ENCODE data around the gene CFAP91.

DNA sequence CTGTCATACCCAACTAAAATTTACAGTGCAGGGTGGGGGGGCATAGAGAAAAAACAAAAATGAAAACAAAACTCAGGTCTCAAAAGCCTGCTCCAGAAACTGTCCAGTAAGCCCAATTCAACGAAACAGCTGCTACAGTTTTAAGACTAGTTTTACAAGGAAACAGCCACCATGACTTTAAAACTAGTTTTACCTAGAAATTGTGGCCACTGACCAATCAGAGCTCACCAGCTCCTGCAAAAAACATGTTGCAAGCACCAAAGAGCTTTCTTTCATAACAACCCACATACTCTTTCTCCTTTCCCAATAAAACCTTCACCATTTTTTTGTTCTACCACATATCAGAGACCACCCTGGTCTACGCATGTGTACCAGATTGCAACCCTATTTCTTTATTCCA, 7.3 kb upstream of the CFAP91 start:
- TF ChIP-seq CTCF (conservative IDR thresholded peaks at IDR 0.05; ENCODE audit: low read depth in 2 of 2): no peak
- TF ChIP-seq STAT1 (IDR thresholded peaks at IDR 0.05; ENCODE audit: unreplicated experiment): no peak
- no peak for TF ChIP-seq POLR2AphosphoS5 (IDR thresholded peaks at IDR 0.05; ENCODE audit: low read depth)
- TF ChIP-seq EZH2 (IDR thresholded peaks at IDR 0.05; ENCODE audit: low read depth, unreplicated experiment): no peak
- no peak for TF ChIP-seq ZNF331 (CRISPR knock-in tag; IDR thresholded peaks at IDR 0.05; ENCODE audit: low read depth)
- TF ChIP-seq CREB1 (CRISPR knock-in tag; IDR thresholded peaks at IDR 0.05; ENCODE audit: low read depth): no peak
- TF ChIP-seq, protein P1, sequence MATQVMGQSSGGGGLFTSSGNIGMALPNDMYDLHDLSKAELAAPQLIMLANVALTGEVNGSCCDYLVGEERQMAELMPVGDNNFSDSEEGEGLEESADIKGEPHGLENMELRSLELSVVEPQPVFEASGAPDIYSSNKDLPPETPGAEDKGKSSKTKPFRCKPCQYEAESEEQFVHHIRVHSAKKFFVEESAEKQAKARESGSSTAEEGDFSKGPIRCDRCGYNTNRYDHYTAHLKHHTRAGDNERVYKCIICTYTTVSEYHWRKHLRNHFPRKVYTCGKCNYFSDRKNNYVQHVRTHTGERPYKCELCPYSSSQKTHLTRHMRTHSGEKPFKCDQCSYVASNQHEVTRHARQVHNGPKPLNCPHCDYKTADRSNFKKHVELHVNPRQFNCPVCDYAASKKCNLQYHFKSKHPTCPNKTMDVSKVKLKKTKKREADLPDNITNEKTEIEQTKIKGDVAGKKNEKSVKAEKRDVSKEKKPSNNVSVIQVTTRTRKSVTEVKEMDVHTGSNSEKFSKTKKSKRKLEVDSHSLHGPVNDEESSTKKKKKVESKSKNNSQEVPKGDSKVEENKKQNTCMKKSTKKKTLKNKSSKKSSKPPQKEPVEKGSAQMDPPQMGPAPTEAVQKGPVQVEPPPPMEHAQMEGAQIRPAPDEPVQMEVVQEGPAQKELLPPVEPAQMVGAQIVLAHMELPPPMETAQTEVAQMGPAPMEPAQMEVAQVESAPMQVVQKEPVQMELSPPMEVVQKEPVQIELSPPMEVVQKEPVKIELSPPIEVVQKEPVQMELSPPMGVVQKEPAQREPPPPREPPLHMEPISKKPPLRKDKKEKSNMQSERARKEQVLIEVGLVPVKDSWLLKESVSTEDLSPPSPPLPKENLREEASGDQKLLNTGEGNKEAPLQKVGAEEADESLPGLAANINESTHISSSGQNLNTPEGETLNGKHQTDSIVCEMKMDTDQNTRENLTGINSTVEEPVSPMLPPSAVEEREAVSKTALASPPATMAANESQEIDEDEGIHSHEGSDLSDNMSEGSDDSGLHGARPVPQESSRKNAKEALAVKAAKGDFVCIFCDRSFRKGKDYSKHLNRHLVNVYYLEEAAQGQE (IDR thresholded peaks at IDR 0.05; ENCODE audit: unreplicated experiment): no peak
- no peak for TF ChIP-seq EZH2phosphoT487 (IDR thresholded peaks at IDR 0.05; ENCODE audit: unreplicated experiment)
- TF ChIP-seq NANOG (IDR thresholded peaks at IDR 0.05; ENCODE audit: borderline replicate concordance): no peak
- TF ChIP-seq, protein P2, sequence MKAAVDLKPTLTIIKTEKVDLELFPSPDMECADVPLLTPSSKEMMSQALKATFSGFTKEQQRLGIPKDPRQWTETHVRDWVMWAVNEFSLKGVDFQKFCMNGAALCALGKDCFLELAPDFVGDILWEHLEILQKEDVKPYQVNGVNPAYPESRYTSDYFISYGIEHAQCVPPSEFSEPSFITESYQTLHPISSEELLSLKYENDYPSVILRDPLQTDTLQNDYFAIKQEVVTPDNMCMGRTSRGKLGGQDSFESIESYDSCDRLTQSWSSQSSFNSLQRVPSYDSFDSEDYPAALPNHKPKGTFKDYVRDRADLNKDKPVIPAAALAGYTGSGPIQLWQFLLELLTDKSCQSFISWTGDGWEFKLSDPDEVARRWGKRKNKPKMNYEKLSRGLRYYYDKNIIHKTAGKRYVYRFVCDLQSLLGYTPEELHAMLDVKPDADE (IDR thresholded peaks at IDR 0.05): no peak
- TF ChIP-seq JUNB (IDR thresholded peaks at IDR 0.05; ENCODE audit: unreplicated experiment): no peak
- TF ChIP-seq ZNF114 (CRISPR knock-in tag; IDR thresholded peaks at IDR 0.05): no peak
- TF ChIP-seq, protein P3, sequence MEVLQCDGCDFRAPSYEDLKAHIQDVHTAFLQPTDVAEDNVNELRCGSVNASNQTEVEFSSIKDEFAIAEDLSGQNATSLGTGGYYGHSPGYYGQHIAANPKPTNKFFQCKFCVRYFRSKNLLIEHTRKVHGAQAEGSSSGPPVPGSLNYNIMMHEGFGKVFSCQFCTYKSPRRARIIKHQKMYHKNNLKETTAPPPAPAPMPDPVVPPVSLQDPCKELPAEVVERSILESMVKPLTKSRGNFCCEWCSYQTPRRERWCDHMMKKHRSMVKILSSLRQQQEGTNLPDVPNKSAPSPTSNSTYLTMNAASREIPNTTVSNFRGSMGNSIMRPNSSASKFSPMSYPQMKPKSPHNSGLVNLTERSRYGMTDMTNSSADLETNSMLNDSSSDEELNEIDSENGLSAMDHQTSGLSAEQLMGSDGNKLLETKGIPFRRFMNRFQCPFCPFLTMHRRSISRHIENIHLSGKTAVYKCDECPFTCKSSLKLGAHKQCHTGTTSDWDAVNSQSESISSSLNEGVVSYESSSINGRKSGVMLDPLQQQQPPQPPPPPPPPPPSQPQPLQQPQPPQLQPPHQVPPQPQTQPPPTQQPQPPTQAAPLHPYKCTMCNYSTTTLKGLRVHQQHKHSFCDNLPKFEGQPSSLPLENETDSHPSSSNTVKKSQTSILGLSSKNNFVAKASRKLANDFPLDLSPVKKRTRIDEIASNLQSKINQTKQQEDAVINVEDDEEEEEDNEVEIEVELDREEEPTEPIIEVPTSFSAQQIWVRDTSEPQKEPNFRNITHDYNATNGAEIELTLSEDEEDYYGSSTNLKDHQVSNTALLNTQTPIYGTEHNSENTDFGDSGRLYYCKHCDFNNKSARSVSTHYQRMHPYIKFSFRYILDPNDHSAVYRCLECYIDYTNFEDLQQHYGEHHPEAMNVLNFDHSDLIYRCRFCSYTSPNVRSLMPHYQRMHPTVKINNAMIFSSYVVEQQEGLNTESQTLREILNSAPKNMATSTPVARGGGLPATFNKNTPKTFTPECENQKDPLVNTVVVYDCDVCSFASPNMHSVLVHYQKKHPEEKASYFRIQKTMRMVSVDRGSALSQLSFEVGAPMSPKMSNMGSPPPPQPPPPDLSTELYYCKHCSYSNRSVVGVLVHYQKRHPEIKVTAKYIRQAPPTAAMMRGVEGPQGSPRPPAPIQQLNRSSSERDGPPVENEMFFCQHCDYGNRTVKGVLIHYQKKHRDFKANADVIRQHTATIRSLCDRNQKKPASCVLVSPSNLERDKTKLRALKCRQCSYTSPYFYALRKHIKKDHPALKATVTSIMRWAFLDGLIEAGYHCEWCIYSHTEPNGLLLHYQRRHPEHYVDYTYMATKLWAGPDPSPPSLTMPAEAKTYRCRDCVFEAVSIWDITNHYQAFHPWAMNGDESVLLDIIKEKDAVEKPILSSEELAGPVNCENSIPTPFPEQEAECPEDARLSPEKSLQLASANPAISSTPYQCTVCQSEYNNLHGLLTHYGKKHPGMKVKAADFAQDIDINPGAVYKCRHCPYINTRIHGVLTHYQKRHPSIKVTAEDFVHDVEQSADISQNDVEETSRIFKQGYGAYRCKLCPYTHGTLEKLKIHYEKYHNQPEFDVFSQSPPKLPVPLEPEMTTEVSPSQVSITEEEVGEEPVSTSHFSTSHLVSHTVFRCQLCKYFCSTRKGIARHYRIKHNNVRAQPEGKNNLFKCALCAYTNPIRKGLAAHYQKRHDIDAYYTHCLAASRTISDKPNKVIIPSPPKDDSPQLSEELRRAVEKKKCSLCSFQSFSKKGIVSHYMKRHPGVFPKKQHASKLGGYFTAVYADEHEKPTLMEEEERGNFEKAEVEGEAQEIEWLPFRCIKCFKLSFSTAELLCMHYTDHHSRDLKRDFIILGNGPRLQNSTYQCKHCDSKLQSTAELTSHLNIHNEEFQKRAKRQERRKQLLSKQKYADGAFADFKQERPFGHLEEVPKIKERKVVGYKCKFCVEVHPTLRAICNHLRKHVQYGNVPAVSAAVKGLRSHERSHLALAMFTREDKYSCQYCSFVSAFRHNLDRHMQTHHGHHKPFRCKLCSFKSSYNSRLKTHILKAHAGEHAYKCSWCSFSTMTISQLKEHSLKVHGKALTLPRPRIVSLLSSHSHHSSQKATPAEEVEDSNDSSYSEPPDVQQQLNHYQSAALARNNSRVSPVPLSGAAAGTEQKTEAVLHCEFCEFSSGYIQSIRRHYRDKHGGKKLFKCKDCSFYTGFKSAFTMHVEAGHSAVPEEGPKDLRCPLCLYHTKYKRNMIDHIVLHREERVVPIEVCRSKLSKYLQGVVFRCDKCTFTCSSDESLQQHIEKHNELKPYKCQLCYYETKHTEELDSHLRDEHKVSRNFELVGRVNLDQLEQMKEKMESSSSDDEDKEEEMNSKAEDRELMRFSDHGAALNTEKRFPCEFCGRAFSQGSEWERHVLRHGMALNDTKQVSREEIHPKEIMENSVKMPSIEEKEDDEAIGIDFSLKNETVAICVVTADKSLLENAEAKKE (CRISPR knock-in tag; IDR thresholded peaks at IDR 0.05): no peak

Data from GM23338 (cell line).